Neutrophil (primary cell): ENCODE data around the gene WNT3A.

Source experiments
- H3K27ac ChIP-seq: fragments of 200-600 bp; sonication (generic); 2 replicates; pipeline ENCODE4 v1.5.1; 2016; ENCODE audit warnings: mild to moderate bottlenecking, moderate library complexity
- H3K27me3 ChIP-seq: fragments of 200-600 bp; sonication (generic); 2 replicates; pipeline ENCODE4 v1.6.0; 2016; ENCODE audit warnings: mild to moderate bottlenecking
- H3K36me3 ChIP-seq: fragments of 200-600 bp; sonication (generic); 2 replicates; pipeline ENCODE4 v1.5.1; 2017
- H3K4me1 ChIP-seq, 2 experiments: fragments of 200-600 bp in 1 of 2; sonication (generic) in 1 of 2; 1 replicate in 1 of 2; 2 replicates in 1 of 2; pipeline versions ENCODE4 v1.5.1 to v1.6.1; 2013 to 2016; ENCODE audit warnings: low read depth in 1 of 2, low read length in 1 of 2, mild to moderate bottlenecking in 1 of 2, moderate library complexity in 1 of 2; ENCODE audit not compliant: control insufficient read depth in 1 of 2, insufficient read depth in 1 of 2
- H3K4me3 ChIP-seq, 2 experiments: fragments of 200-600 bp in 1 of 2; sonication (generic) in 1 of 2; 1 replicate in 1 of 2; 2 replicates in 1 of 2; pipeline ENCODE4 v1.5.1; 2013 to 2016; ENCODE audit warnings: low read depth in 1 of 2, low read length in 1 of 2, mild to moderate bottlenecking in 1 of 2, moderate library complexity in 1 of 2
- H3K9me3 ChIP-seq: fragments of 200-600 bp; sonication (generic); 2 replicates; pipeline ENCODE4 v1.5.1; 2016
- CTCF ChIP-seq: fragments of 200-600 bp; sonication (generic); IDR thresholded peaks from 2 replicates; pipeline ENCODE4 v1.5.1; 2016; ENCODE audit warnings: antibody characterized with exemption

Gene WNT3A

GRCh38 chr1:228077565-228078330 is 71.0 kb downstream of the WNT3A start:
- TF ChIP-seq CTCF, result no peak

DNA sequence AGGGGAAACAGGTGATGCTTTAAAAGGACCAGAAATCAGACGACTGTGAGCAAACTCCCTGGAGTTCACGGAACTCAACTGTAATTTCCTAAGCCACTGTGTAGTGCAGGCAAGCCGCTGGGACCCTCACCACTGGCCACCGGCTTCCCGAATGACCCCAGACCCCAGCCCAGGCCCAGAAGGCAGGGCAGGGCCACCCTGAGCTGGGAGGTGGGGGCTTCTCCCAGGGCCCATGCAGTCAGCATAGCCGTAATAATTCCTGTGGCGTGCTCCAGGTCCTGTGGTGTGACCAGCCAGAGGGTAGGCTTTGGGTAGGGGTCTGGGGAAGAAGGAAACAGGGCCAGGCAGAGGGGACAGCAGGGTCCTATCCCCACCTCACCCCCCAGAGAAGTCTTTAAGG is 72.2 kb downstream of the WNT3A start:
- Histone ChIP-seq H3K36me3 (no peaks in the 10 kb centered on the region), H3K27me3 (peaks cover 12% of the 10 kb centered on the region)
- no peak for TF ChIP-seq CTCF

More at GRCh38 chr1:228077565-228078330, 71.0 kb downstream of the WNT3A start:
- Histone ChIP-seq H3K27me3 (peaks cover 25% of the 10 kb centered on the region), H3K36me3 (no peaks in the 10 kb centered on the region), H3K4me3 (no peak overlapping the region), H3K27ac (no peak overlapping the region), H3K9me3 (no peaks in the 10 kb centered on the region), H3K4me1 (peaks cover 22 to 26% of the 10 kb centered on the region in 2 experiments)

GRCh38 chr1:228079601-228080263 is 72.9 kb downstream of the WNT3A start:
- no peaks in the 10 kb centered on the region for H3K9me3 ChIP-seq

More for the DNA sequence above, 72.2 kb downstream of the WNT3A start:
- H3K4me3 ChIP-seq, result no peak overlapping the region
- no peaks in the 10 kb centered on the region for H3K9me3 ChIP-seq
- H3K4me1 ChIP-seq, result peaks cover 31 to 34% of the 10 kb centered on the region in 2 experiments
- H3K27ac ChIP-seq, result no peak overlapping the region

DNA sequence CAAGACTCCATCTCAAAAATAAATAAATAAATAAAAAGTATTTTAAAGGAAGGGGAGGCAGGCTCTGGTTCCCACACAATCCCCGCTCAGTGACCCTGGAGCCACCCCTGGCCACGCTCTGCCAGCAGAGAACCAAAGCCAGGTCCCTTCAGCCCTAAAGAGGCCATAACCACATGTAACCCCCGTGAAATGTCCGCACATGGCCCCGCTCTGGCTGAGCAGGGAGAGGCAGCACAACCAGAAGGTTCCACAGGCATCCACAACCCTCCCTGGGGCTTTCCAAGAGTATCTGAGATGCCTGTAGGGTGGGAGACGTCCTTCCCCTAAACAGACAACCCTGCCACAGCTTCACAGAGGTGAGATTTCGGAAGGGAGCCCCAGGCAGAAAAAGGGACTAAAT is 74.3 kb downstream of the WNT3A start:
- H3K36me3 ChIP-seq, result no peaks in the 10 kb centered on the region
- no peaks in the 10 kb centered on the region for H3K9me3 ChIP-seq
- TF ChIP-seq CTCF, result no peak
- no peaks in the 10 kb centered on the region for H3K27me3 ChIP-seq
- H3K27ac ChIP-seq, result no peak overlapping the region
- peak overlapping the region in 1 of 2 experiments; percentile 90 for H3K4me3 ChIP-seq
- H3K4me1 ChIP-seq, result peaks cover 52 to 55% of the 10 kb centered on the region in 2 experiments

More at GRCh38 chr1:228079601-228080263, 72.9 kb downstream of the WNT3A start:
- no peak for TF ChIP-seq CTCF
- no peak overlapping the region for H3K27ac ChIP-seq
- peaks cover 7% of the 10 kb centered on the region for H3K27me3 ChIP-seq
- peaks cover 38 to 41% of the 10 kb centered on the region in 2 experiments for H3K4me1 ChIP-seq
- H3K36me3 ChIP-seq, result no peaks in the 10 kb centered on the region
- H3K4me3 ChIP-seq, result no peak overlapping the region

GRCh38 chr1:228081578-228082213 is 74.9 kb downstream of the WNT3A start:
- no peaks in the 10 kb centered on the region for H3K9me3 ChIP-seq
- TF ChIP-seq CTCF, result no peak
- peak overlapping the region; percentile 90 to 97 for H3K4me3 ChIP-seq
- peaks cover 58 to 59% of the 10 kb centered on the region in 2 experiments for H3K4me1 ChIP-seq
- no peaks in the 10 kb centered on the region for H3K27me3 ChIP-seq
- peak overlapping the region; percentile 97 for H3K27ac ChIP-seq
- H3K36me3 ChIP-seq, result no peaks in the 10 kb centered on the region
